ENCODE measurements around the gene LIN7B. TPM values are rescaled to one million over a fixed set of nuclear protein-coding genes. Genes with fewer than 3 reads are reported as not detected.
"Not testable (repeated sequence)": the region's sequence is repeated elsewhere in the genome, so short reads cannot be mapped to it uniquely, and the experiment has no call there.

Gene LIN7B
- total RNA-seq, 1 experiment from 2014 or later: 11.8 TPM

DNA sequence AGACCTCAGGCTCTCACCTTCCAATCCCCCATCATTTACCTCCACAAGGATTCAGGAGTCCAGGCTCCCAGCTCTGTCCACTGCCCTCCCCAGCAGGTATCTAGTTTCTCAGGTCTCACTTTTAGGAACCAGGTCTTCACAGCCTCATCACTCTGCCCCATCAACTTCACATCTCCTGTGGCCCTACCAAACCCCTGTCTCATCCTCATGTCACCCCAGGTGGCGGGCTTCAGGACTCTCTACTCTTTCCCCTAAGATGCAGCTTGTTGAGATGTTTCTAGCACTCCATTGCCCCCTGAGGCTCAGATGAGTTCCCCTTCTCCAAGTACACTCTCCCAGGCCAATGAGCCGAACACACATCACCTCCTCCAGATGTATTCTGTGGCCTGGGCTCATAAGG is 6.7 kb downstream of the LIN7B start:
- ChIA-PET POLR2A (no interaction called here), CTCF (no interaction called here)
- Histone ChIP-seq H3K9me3 (no peaks in the 10 kb centered on the region), H3K4me1 (peaks cover 27% of the 10 kb centered on the region), H3K36me3 (ENCODE audit: control insufficient read depth, insufficient read depth, low read length) (no peaks in the 10 kb centered on the region), H3K4me3 (ENCODE audit: low read depth, low read length) (no peak overlapping the region), H3K27me3 (replicated peaks; ENCODE audit: control insufficient read depth, insufficient read depth, low read length) (no peaks in the 10 kb centered on the region)
- TF ChIP-seq, protein P1, sequence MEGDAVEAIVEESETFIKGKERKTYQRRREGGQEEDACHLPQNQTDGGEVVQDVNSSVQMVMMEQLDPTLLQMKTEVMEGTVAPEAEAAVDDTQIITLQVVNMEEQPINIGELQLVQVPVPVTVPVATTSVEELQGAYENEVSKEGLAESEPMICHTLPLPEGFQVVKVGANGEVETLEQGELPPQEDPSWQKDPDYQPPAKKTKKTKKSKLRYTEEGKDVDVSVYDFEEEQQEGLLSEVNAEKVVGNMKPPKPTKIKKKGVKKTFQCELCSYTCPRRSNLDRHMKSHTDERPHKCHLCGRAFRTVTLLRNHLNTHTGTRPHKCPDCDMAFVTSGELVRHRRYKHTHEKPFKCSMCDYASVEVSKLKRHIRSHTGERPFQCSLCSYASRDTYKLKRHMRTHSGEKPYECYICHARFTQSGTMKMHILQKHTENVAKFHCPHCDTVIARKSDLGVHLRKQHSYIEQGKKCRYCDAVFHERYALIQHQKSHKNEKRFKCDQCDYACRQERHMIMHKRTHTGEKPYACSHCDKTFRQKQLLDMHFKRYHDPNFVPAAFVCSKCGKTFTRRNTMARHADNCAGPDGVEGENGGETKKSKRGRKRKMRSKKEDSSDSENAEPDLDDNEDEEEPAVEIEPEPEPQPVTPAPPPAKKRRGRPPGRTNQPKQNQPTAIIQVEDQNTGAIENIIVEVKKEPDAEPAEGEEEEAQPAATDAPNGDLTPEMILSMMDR (IDR thresholded peaks at IDR 0.05; ENCODE audit: insufficient read depth in 1 of 2, low read depth in 1 of 2, low read length in 1 of 2, severe bottlenecking in 1 of 2, unreplicated experiment in 1 of 2): no peak
- BruUV-seq (replicated peaks): no TSS peak
- Mint-ChIP-seq H3K27ac (ENCODE audit: unreplicated experiment) (no peak overlapping the region), H3K36me3 (ENCODE audit: insufficient read depth, unreplicated experiment) (peaks cover 24% of the 10 kb centered on the region), H3K9me3 (ENCODE audit: unreplicated experiment) (no peaks in the 10 kb centered on the region), H3K4me1 (ENCODE audit: low read depth, unreplicated experiment) (peaks cover 39% of the 10 kb centered on the region), H3K27me3 (ENCODE audit: insufficient read depth, unreplicated experiment) (peaks cover 4% of the 10 kb centered on the region), H3K4me3 (ENCODE audit: unreplicated experiment) (peak overlapping the region; percentile 94)
- no peak for DNase-seq
- intact Hi-C loops (cut with micrococcal nuclease; ENCODE audit: unreplicated experiment): no loop called here

DNA sequence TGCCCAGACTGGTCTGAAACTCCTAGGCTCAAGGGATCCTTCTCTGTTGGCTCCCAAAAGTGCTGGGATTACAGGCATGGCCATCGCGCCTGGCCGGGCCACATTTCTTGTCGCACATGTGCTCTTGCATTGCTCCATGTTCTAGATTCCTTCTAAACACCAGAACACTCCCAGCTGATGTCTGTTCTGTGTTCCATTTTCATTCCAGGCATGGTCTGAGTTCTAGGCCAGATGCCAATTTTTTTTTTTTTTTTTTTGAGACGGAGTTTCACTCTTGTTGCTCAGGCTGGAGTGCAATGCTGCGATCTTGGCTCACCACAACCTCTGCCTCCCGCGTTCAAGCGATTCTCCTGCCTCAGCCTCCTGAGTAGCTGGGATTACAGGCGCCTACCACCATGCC is 7.7 kb downstream of the LIN7B start:
- CTCF ChIA-PET: interaction anchor here (0.7 kb wide), 1 partner anchor 73 kb away, joined by 7 read pairs; no protein-coding TSS in a partner anchor
- intact Hi-C loops (cut with micrococcal nuclease; ENCODE audit: unreplicated experiment): not testable (repeated sequence)

DNA sequence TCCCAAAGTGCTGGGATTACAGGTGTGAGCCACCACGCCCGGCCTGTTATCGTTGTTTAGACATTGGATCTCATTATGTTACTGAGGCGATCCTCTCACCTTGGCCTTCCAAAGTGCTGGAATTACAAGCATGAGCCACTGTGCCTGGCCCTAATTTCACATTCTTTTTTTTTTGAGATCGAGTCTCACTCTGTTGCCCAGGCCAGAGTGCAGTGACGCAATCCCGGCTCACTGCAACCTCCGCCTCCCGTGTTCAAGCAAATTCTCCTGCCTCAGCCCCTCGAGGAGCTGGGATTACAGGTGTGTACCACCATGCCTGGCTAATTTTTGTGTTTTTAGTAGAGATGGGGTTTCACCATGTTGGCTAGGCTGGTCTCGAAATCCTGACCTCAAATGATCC is 9.1 kb downstream of the LIN7B start:
- H3K4me3 Mint-ChIP-seq (ENCODE audit: unreplicated experiment); H3K9me3 Mint-ChIP-seq (ENCODE audit: unreplicated experiment); H3K36me3 ChIP-seq (ENCODE audit: control insufficient read depth, insufficient read depth, low read length); CTCF ChIA-PET; BruUV-seq (replicated peaks); POLR2A ChIA-PET; H3K27me3 Mint-ChIP-seq (ENCODE audit: insufficient read depth, unreplicated experiment); H3K4me3 ChIP-seq (ENCODE audit: low read depth, low read length); H3K27me3 ChIP-seq (replicated peaks; ENCODE audit: control insufficient read depth, insufficient read depth, low read length); intact Hi-C loops (cut with micrococcal nuclease; ENCODE audit: unreplicated experiment); H3K27ac Mint-ChIP-seq (ENCODE audit: unreplicated experiment); DNase-seq; H3K9me3 ChIP-seq: not testable (repeated sequence)
- H3K4me1 ChIP-seq: peaks cover 20% of the 10 kb centered on the region
- Mint-ChIP-seq H3K36me3 (ENCODE audit: insufficient read depth, unreplicated experiment) (peaks cover 25% of the 10 kb centered on the region), H3K4me1 (ENCODE audit: low read depth, unreplicated experiment) (peaks cover 24% of the 10 kb centered on the region)

More for the DNA sequence above, 7.7 kb downstream of the LIN7B start:
- H3K9me3 ChIP-seq; H3K27ac Mint-ChIP-seq (ENCODE audit: unreplicated experiment); H3K36me3 ChIP-seq (ENCODE audit: control insufficient read depth, insufficient read depth, low read length); BruUV-seq (replicated peaks); H3K4me3 Mint-ChIP-seq (ENCODE audit: unreplicated experiment); POLR2A ChIA-PET; H3K27me3 ChIP-seq (replicated peaks; ENCODE audit: control insufficient read depth, insufficient read depth, low read length); H3K4me3 ChIP-seq (ENCODE audit: low read depth, low read length); DNase-seq; H3K27me3 Mint-ChIP-seq (ENCODE audit: insufficient read depth, unreplicated experiment); H3K9me3 Mint-ChIP-seq (ENCODE audit: unreplicated experiment): not testable (repeated sequence)
- peaks cover 27% of the 10 kb centered on the region for H3K4me1 ChIP-seq
- Mint-ChIP-seq H3K4me1 (ENCODE audit: low read depth, unreplicated experiment) (peaks cover 31% of the 10 kb centered on the region), H3K36me3 (ENCODE audit: insufficient read depth, unreplicated experiment) (peaks cover 24% of the 10 kb centered on the region)

DNA sequence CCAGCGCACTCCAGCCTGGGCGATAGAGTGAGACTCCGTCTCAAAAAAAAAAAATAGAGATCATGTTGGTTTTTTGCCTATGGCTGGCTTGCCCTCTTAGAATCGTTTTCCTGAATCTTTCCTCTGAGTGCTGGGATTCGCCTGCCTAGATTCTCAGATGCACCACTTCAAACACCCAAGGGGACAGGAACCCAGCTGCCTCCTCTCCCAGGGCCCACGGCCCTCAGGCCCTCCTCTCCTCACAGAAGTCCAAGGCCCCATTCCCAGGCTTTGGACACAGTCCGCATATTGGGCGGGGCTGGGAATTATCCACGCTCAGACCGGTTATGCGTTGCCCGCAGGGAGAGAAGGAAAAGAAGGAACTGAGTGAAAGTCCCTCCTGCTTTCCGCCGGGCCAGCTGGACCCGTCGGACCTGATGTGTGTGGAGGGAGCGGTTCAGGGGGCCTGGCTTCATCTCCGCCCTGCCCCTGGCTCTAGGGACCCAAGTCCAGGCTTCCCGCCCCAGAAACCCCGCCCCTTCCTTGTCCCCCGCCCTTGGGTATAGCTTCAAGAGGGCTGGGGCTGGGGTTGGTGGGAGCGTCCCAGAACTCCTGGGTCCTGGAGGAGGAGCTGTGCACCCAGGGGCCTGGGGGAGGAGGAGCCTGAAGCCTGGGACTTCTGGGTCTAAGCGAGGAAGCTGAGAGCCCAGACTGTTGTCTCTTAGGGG is 11.0 kb downstream of the LIN7B start:
- H3K4me3 ChIP-seq (ENCODE audit: low read depth, low read length): peak overlapping the region; percentile 24
- CTCF ChIA-PET: interaction anchor here (0.6 to 1.5 kb wide), 7 partner anchors 11 to 791 kb away, joined by 3 to 13 read pairs (median 8); partner anchors contain the start of gene LIN7B
- H3K9me3 ChIP-seq: no peaks in the 10 kb centered on the region
- Mint-ChIP-seq H3K4me1 (ENCODE audit: low read depth, unreplicated experiment) (peaks cover 32% of the 10 kb centered on the region), H3K27ac (ENCODE audit: unreplicated experiment) (peak overlapping the region; percentile 80), H3K4me3 (ENCODE audit: unreplicated experiment) (peak overlapping the region; percentile 71), H3K9me3 (ENCODE audit: unreplicated experiment) (peaks cover 7% of the 10 kb centered on the region), H3K36me3 (ENCODE audit: insufficient read depth, unreplicated experiment) (peaks cover 26% of the 10 kb centered on the region), H3K27me3 (ENCODE audit: insufficient read depth, unreplicated experiment) (peaks cover 4% of the 10 kb centered on the region)
- TF ChIP-seq, protein P1 (IDR thresholded peaks at IDR 0.05; ENCODE audit: insufficient read depth in 1 of 2, low read depth in 1 of 2, low read length in 1 of 2, severe bottlenecking in 1 of 2, unreplicated experiment in 1 of 2): no peak
- H3K4me1 ChIP-seq: peaks cover 17% of the 10 kb centered on the region
- no peaks in the 10 kb centered on the region for H3K27me3 ChIP-seq (replicated peaks; ENCODE audit: control insufficient read depth, insufficient read depth, low read length)
- H3K36me3 ChIP-seq (ENCODE audit: control insufficient read depth, insufficient read depth, low read length): peaks cover 2% of the 10 kb centered on the region; the same call in 1 of the 2 replicates
- POLR2A ChIA-PET: interaction anchor here (0.5 to 0.7 kb wide), 5 partner anchors 9 to 737 kb away, joined by 3 to 4 read pairs (median 3); partner anchors contain the start of gene LIN7B
- intact Hi-C loops (cut with micrococcal nuclease; ENCODE audit: unreplicated experiment): no loop called here
- BruUV-seq (replicated peaks): no TSS peak
- peak; percentile 79 to 92 for DNase-seq
